ENCODE results near the gene MDM2.

- TF ChIP-seq CTCF (IDR thresholded peaks at IDR 0.05) (no peak), POLR2A (IDR thresholded peaks at IDR 0.05) (no peak)
These were observed 59.6 kb downstream of the MDM2 start for GRCh38 chr12:68867606-68868005.

All from esophagus squamous epithelium (tissue), 4 donors.